T-cell (primary cell): Measurements from ENCODE around the gene CD300LF. TPM values are rescaled to one million over a fixed set of nuclear protein-coding genes. Genes with fewer than 3 reads are reported as not detected.
A peak's percentile ranks its signal among the peaks of the same experiment; 100 is the strongest.

Experiments used
- ATAC-seq, 4 experiments: fragments of 200-7000 bp in 3 of 4; fragments of 150-1000 bp in 1 of 4; cut with Tn5 transposase; replicated peaks in 1 of 4; 1 replicate in 3 of 4; 2 replicates in 1 of 4; pipeline ENCODE4 v1.10.0; 2021; ENCODE audit warnings: moderate library complexity in 3 of 4, mild to moderate bottlenecking in 2 of 4, moderate number of reproducible peaks in 1 of 4
- CTCF ChIA-PET, 2 donors: fragments of 300-600 bp; sonication (Branson Sonifier 250); formaldehyde crosslinking; loops; one replicate each; lab custom pipeline; 2022; ENCODE audit warnings: antibody characterized with exemption in 2 of 2; lab: Charles Lee
- POLR2A ChIA-PET, 2 donors: fragments of 300-600 bp; sonication (Branson Sonifier 250); formaldehyde crosslinking; loops; one replicate each; lab custom pipeline; 2022; ENCODE audit warnings: antibody characterized with exemption in 2 of 2; lab: Charles Lee
- DNase-seq, 35 experiments: peaks; one replicate each; pipeline versions ENCODE4 v3.0.0 to v3.0.0-alpha.2; 2013 to 2023
- H3K27ac ChIP-seq: one replicate; pipeline ENCODE4 v1.5.1; 2013; ENCODE audit warnings: low read length
- H3K27me3 ChIP-seq, 2 experiments: replicated peaks in 1 of 2; 1 replicate in 1 of 2; 2 replicates in 1 of 2; pipeline versions ENCODE4 v1.6.1 to v1.7.0; 2013; ENCODE audit warnings: low read length in 1 of 2, mixed read lengths in 1 of 2; ENCODE audit not compliant: control insufficient read depth in 2 of 2, insufficient read depth in 2 of 2; ENCODE audit errors: extremely low read depth in 1 of 2
- H3K36me3 ChIP-seq, 2 donors: 1 replicate in 1 of 2; 2 replicates in 1 of 2; pipeline versions ENCODE4 v1.6.1 to v1.7.0; 2013; ENCODE audit warnings: low read length in 1 of 2; ENCODE audit not compliant: control insufficient read depth in 2 of 2, insufficient read depth in 1 of 2; ENCODE audit errors: extremely low read depth in 1 of 2
- H3K4me1 ChIP-seq, 2 experiments: 1 replicate in 1 of 2; 2 replicates in 1 of 2; pipeline versions ENCODE4 v1.6.1 to v1.7.0; 2013; ENCODE audit warnings: low read length in 2 of 2, mixed read lengths in 1 of 2; ENCODE audit not compliant: insufficient read depth in 2 of 2, control insufficient read depth in 1 of 2; ENCODE audit errors: extremely low read depth in 1 of 2
- H3K4me3 ChIP-seq, 2 donors: 1 replicate in 1 of 2; 2 replicates in 1 of 2; pipeline versions ENCODE4 v1.5.1 to v1.7.0; 2013; ENCODE audit warnings: mild to moderate bottlenecking in 2 of 2, low read length in 1 of 2, moderate library complexity in 1 of 2; ENCODE audit not compliant: control insufficient read depth in 1 of 2; ENCODE audit errors: extremely low read depth in 1 of 2
- H3K9me3 ChIP-seq: 2 replicates; pipeline ENCODE4 v1.7.0; 2013
- H3K27ac Mint-ChIP-seq, 2 donors: one replicate each; pipeline ENCODE4 v1.8.0; 2020 to 2021; ENCODE audit warnings: mild to moderate bottlenecking in 2 of 2, mixed read lengths in 2 of 2
- H3K27me3 Mint-ChIP-seq, 2 donors: one replicate each; pipeline ENCODE4 v1.8.0; 2021 to 2022; ENCODE audit warnings: mixed read lengths in 2 of 2
- H3K36me3 Mint-ChIP-seq: one replicate; pipeline ENCODE4 v1.8.0; 2021; ENCODE audit warnings: mixed read lengths
- H3K4me1 Mint-ChIP-seq, 3 donors: one replicate each; pipeline ENCODE4 v1.8.0; 2020 to 2022; ENCODE audit warnings: mixed read lengths in 3 of 3, mild to moderate bottlenecking in 1 of 3
- H3K4me3 Mint-ChIP-seq, 3 donors: one replicate each; pipeline ENCODE4 v1.8.0; 2020 to 2022; ENCODE audit warnings: mild to moderate bottlenecking in 3 of 3, mixed read lengths in 3 of 3, moderate library complexity in 3 of 3
- H3K9me3 Mint-ChIP-seq, 3 donors: one replicate each; pipeline ENCODE4 v1.8.0; 2020 to 2022; ENCODE audit warnings: mixed read lengths in 3 of 3
- WGBS: methylation state at CpG from one replicate; pipeline ENCODE4 v1.1.5; 2013; ENCODE audit warnings: missing lambda C conversion rate; ENCODE audit not compliant: insufficient coverage; 5-methylcytosine and 5-hydroxymethylcytosine counted together
- total RNA-seq, 35 experiments: library from RNA in 6 of 35; stranded (reverse) in 6 of 35; fragments of 120-200 nt in 1 of 35; gene quantifications; one replicate each; pipeline versions ENCODE4 v1.2.1 to v1.2.4 and lab custom pipeline; 2013 to 2026

CD300LF gene
- total RNA-seq, 5 donors from 2014 or later (not counting 1 experiment from before 2014, with no cell fraction given): 0.25 TPM; not detected in 4

DNA sequence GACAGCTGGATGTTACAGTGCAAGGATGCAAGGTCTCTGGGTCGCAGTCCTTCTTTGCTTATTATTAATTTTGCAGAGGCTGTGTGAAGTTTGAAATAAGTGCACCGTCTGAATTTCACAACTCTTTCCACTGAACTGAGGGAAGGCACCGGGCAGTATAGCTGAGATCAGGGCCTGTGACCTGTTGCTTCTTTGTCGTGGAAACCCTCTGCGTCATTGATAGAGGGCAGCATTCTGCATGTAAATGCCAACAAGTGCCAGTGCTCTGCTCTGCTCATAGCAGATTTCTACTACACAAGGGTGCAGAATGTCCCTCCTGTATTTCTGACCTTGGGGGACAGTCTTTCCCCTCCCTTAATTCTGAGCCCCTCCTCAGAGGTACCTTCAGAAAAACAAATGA, 26.0 kb downstream of the CD300LF start:
- ChIA-PET POLR2A (no interaction called here), CTCF (no interaction called here)
- no peak overlapping the region for H3K4me3 ChIP-seq
- H3K4me1 ChIP-seq: no peaks in the 10 kb centered on the region
- WGBS: 38% methylated on average over 1 of the region's 5 CpGs
- H3K27ac ChIP-seq: no peak overlapping the region
- H3K4me1 Mint-ChIP-seq: peaks cover 0 to 2% (median 0%) of the 10 kb centered on the region in 3 donors
- ATAC-seq (peak in 2 of 4 experiments; percentile 32 to 49), DNase-seq (peak in 2 of 35 experiments; percentile 12 to 27)
- peaks cover 3 to 8% of the 10 kb centered on the region in 2 donors for H3K27me3 Mint-ChIP-seq
- H3K9me3 ChIP-seq: no peaks in the 10 kb centered on the region
- H3K4me3 Mint-ChIP-seq: no peak overlapping the region
- peaks cover 0 to 8% of the 10 kb centered on the region in 2 experiments for H3K27me3 ChIP-seq
- no peaks in the 10 kb centered on the region for H3K36me3 ChIP-seq
- H3K9me3 Mint-ChIP-seq: no peaks in the 10 kb centered on the region
- no peak overlapping the region for H3K27ac Mint-ChIP-seq
- no peaks in the 10 kb centered on the region for H3K36me3 Mint-ChIP-seq

DNA sequence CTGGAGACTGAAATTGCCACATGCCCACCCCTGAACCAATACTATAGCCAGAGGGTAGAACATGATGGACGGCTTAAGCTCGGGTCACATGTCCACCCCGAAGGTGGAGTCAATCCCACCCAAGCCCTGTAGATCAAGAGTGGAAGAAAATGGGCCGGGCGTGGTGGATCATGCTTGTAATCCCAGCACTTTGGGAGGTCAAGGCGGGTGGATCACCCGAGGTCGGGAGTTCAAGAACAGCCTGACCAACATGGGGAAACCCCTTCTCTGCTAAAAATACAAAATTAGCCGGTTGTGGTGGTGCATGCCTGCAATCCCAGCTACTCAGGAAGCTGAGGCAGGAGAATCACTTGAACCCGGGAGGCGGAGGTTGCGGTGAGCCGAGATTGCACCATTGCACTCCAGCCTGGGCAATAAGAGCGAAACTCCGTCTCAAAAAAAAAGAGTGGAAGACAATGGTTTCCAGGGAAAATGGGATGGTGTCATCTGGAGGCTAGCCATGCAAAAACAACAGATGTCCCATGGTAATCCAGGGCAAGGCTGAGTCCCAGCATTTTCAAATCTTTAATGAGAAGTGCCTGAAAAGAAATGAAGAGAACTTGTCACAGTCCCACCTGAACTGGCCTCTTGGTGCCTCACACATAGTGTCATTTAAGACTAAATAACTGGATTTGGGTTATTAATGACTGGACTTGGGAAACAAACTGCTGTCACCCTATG, 30.1 kb downstream of the CD300LF start:
- H3K36me3 Mint-ChIP-seq: no peaks in the 10 kb centered on the region
- CTCF ChIA-PET: interaction anchor here in 1 of 2 donors (0.7 kb wide), 1 partner anchor 10 kb away, joined by 3 read pairs; no protein-coding TSS in a partner anchor
- peak overlapping the region in 1 of 2 donors; percentile 25 for H3K27ac Mint-ChIP-seq
- WGBS: 80% methylated on average over 10 of the region's 15 CpGs
- H3K27ac ChIP-seq: no peak overlapping the region
- ATAC-seq: no peak
- peaks cover 3 to 12% of the 10 kb centered on the region in 2 donors for H3K27me3 Mint-ChIP-seq
- H3K9me3 Mint-ChIP-seq: no peaks in the 10 kb centered on the region
- DNase-seq: no peak
- no peaks in the 10 kb centered on the region for H3K36me3 ChIP-seq
- peaks cover 0 to 16% of the 10 kb centered on the region in 2 experiments for H3K27me3 ChIP-seq
- no peak overlapping the region for H3K4me3 ChIP-seq
- peaks cover 0 to 12% of the 10 kb centered on the region in 2 experiments for H3K4me1 ChIP-seq
- H3K4me3 Mint-ChIP-seq: no peak overlapping the region
- no peaks in the 10 kb centered on the region for H3K9me3 ChIP-seq
- POLR2A ChIA-PET: no interaction called here
- H3K4me1 Mint-ChIP-seq: peaks cover 13 to 18% (median 18%) of the 10 kb centered on the region in 3 donors

GRCh38 chr17:74682028-74682427, 30.7 kb downstream of the CD300LF start:
- Mint-ChIP-seq H3K4me1 (peaks cover 19 to 24% (median 22%) of the 10 kb centered on the region in 3 donors), H3K27me3 (peaks cover 3 to 14% of the 10 kb centered on the region in 2 donors)

GRCh38 chr17:74680941-74681340, 31.8 kb downstream of the CD300LF start:
- H3K27me3 Mint-ChIP-seq: peaks cover 3 to 14% of the 10 kb centered on the region in 2 donors
- CTCF ChIA-PET: no interaction called here

More at GRCh38 chr17:74682028-74682427, 30.7 kb downstream of the CD300LF start:
- DNase-seq: no peak
- Histone ChIP-seq H3K27me3 (peaks cover 0 to 16% of the 10 kb centered on the region in 2 experiments), H3K27ac (no peak overlapping the region), H3K4me1 (peaks cover 0 to 14% of the 10 kb centered on the region in 2 experiments), H3K4me3 (no peak overlapping the region), H3K36me3 (no peaks in the 10 kb centered on the region), H3K9me3 (no peaks in the 10 kb centered on the region)
- peak overlapping the region in 1 of 2 donors; percentile 25 for H3K27ac Mint-ChIP-seq
- H3K36me3 Mint-ChIP-seq: no peaks in the 10 kb centered on the region
- POLR2A ChIA-PET: no interaction called here
- H3K9me3 Mint-ChIP-seq: no peaks in the 10 kb centered on the region
- 79% methylated on average over 5 of the region's 6 CpGs for WGBS
- H3K4me3 Mint-ChIP-seq: no peak overlapping the region
- CTCF ChIA-PET: no interaction called here
- no peak for ATAC-seq

DNA sequence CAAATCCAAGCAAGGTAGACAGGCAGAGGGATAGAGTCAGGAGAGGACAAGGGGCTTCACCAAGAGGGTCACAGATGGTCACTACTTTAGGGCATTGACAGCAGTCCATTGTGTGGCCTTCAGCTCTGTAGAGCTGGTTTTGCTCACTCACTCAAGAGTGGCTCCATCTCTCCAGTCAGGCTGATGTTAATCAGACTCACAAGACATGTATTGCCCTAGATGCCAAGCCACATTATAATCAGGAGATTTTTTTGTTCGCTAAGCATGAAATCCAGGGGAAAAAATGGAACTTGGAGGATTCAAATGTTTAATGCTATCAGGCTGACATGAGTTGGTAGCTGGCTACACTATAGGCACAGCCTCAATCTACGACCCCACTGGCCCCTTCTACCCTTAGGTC, 32.5 kb downstream of the CD300LF start:
- Mint-ChIP-seq H3K27ac (no peak overlapping the region), H3K9me3 (no peaks in the 10 kb centered on the region), H3K27me3 (peaks cover 3 to 16% of the 10 kb centered on the region in 2 donors), H3K36me3 (no peaks in the 10 kb centered on the region), H3K4me3 (no peak overlapping the region), H3K4me1 (peaks cover 19 to 26% (median 22%) of the 10 kb centered on the region in 3 donors)
- ATAC-seq (no peak), DNase-seq (no peak)
- Histone ChIP-seq H3K4me3 (no peak overlapping the region), H3K9me3 (no peaks in the 10 kb centered on the region), H3K27me3 (peaks cover 0 to 23% of the 10 kb centered on the region in 2 experiments), H3K27ac (no peak overlapping the region), H3K36me3 (no peaks in the 10 kb centered on the region), H3K4me1 (peaks cover 0 to 14% of the 10 kb centered on the region in 2 experiments)
- ChIA-PET CTCF (no interaction called here), POLR2A (no interaction called here)
- WGBS: 50% methylated on average over 1 of the region's 2 CpGs

More at GRCh38 chr17:74680941-74681340, 31.8 kb downstream of the CD300LF start:
- H3K4me1 ChIP-seq: peaks cover 0 to 14% of the 10 kb centered on the region in 2 experiments
- Mint-ChIP-seq H3K27ac (no peak overlapping the region), H3K36me3 (no peaks in the 10 kb centered on the region), H3K4me3 (no peak overlapping the region), H3K9me3 (no peaks in the 10 kb centered on the region), H3K4me1 (peaks cover 19 to 26% (median 22%) of the 10 kb centered on the region in 3 donors)
- peaks cover 0 to 19% of the 10 kb centered on the region in 2 experiments for H3K27me3 ChIP-seq
- 72% methylated on average over 5 of the region's 5 CpGs for WGBS
- no peaks in the 10 kb centered on the region for H3K9me3 ChIP-seq
- H3K27ac ChIP-seq: no peak overlapping the region
- H3K36me3 ChIP-seq: no peaks in the 10 kb centered on the region
- DNase-seq (no peak), ATAC-seq (no peak)
- POLR2A ChIA-PET: no interaction called here
- no peak overlapping the region for H3K4me3 ChIP-seq

- ATAC-seq: no peak
- H3K27ac Mint-ChIP-seq: peak overlapping the region; percentile 44 to 65
- DNase-seq: no peak
- no peaks in the 10 kb centered on the region for H3K36me3 Mint-ChIP-seq
- H3K4me3 Mint-ChIP-seq: no peak overlapping the region
- peaks cover 0 to 26% of the 10 kb centered on the region in 2 experiments for H3K27me3 ChIP-seq
- H3K9me3 Mint-ChIP-seq: no peaks in the 10 kb centered on the region
- H3K36me3 ChIP-seq: no peaks in the 10 kb centered on the region
- no peaks in the 10 kb centered on the region for H3K9me3 ChIP-seq
- H3K4me3 ChIP-seq: no peak overlapping the region
- ChIA-PET CTCF (no interaction called here), POLR2A (no interaction called here)
- no peak overlapping the region for H3K27ac ChIP-seq
- H3K27me3 Mint-ChIP-seq: peaks cover 8 to 23% of the 10 kb centered on the region in 2 donors
- H3K4me1 ChIP-seq: peaks cover 0 to 14% of the 10 kb centered on the region in 2 experiments
- peaks cover 19 to 26% (median 22%) of the 10 kb centered on the region in 3 donors for H3K4me1 Mint-ChIP-seq
- no CpG with 5 or more reads among the region's 2 CpGs for WGBS
Observed at GRCh38 chr17:74679374-74679773, 33.3 kb downstream of the CD300LF start.
